Neural progenitor cell (in vitro differentiated cells): Measurements from ENCODE around the gene KRT26. TPM values are rescaled to one million over a fixed set of nuclear protein-coding genes. Genes with fewer than 3 reads are reported as not detected.

ENCODE experiments used
- DNase-seq: peaks from one replicate; pipeline ENCODE4 v3.0.0-alpha.2; 2016; ENCODE audit warnings: low spot score
- H2AFZ ChIP-seq: fragments of 200-600 bp; sonication (generic); replicated peaks from 2 replicates; pipeline ENCODE4 v1.6.1; 2016; ENCODE audit warnings: antibody characterized with exemption
- H3F3A ChIP-seq: fragments of 200-600 bp; sonication (generic); 2 replicates; pipeline ENCODE4 v1.6.1; 2016; ENCODE audit warnings: antibody characterized with exemption, low read depth
- H3K27ac ChIP-seq: fragments of 200-600 bp; sonication (generic); 2 replicates; pipeline ENCODE4 v1.5.1; 2016; ENCODE audit warnings: mild to moderate bottlenecking
- H3K27me3 ChIP-seq: fragments of 200-600 bp; sonication (generic); 2 replicates; pipeline ENCODE4 v1.6.1; 2016; ENCODE audit warnings: mild to moderate bottlenecking, moderate library complexity
- H3K36me3 ChIP-seq: fragments of 200-600 bp; sonication (generic); 2 replicates; pipeline ENCODE4 v1.5.1; 2016
- H3K4me1 ChIP-seq: fragments of 200-600 bp; sonication (generic); 2 replicates; pipeline ENCODE4 v1.6.1; 2016; ENCODE audit warnings: mixed run types
- H3K4me2 ChIP-seq: fragments of 200-600 bp; sonication (generic); 2 replicates; pipeline ENCODE4 v1.6.1; 2016
- H3K4me3 ChIP-seq: fragments of 200-600 bp; sonication (generic); 2 replicates; pipeline ENCODE4 v1.5.1; 2016
- H3K79me2 ChIP-seq: fragments of 200-600 bp; sonication (generic); 2 replicates; pipeline ENCODE4 v1.6.1; 2016; ENCODE audit warnings: low read depth
- H3K9ac ChIP-seq: fragments of 200-600 bp; sonication (generic); 2 replicates; pipeline ENCODE4 v1.6.1; 2016
- H3K9me3 ChIP-seq: fragments of 200-600 bp; sonication (generic); 2 replicates; pipeline ENCODE4 v1.5.1; 2016; ENCODE audit warnings: low read depth
- H4K20me1 ChIP-seq: fragments of 200-600 bp; sonication (generic); 2 replicates; pipeline ENCODE4 v1.6.1; 2016; ENCODE audit warnings: low read depth
- H3K27ac Mint-ChIP-seq: 3 replicates; pipeline ENCODE4 v1.8.0; 2021; ENCODE audit warnings: mixed read lengths
- H3K27me3 Mint-ChIP-seq: 2 replicates; pipeline ENCODE4 v1.8.0; 2022; ENCODE audit warnings: low read depth, mild to moderate bottlenecking, inconsistent platforms, moderate library complexity, mixed read lengths; ENCODE audit not compliant: insufficient read depth
- H3K36me3 Mint-ChIP-seq: 3 replicates; pipeline ENCODE4 v1.8.0; 2021; ENCODE audit warnings: mixed read lengths
- H3K4me1 Mint-ChIP-seq: 3 replicates; pipeline ENCODE4 v1.8.0; 2021; ENCODE audit warnings: mixed read lengths
- H3K4me3 Mint-ChIP-seq: 3 replicates; pipeline ENCODE4 v1.8.0; 2021; ENCODE audit warnings: mild to moderate bottlenecking, moderate library complexity, mixed read lengths
- H3K9me3 Mint-ChIP-seq: 3 replicates; pipeline ENCODE4 v1.8.0; 2020; ENCODE audit warnings: mixed read lengths
- CTCF ChIP-seq: fragments of 200-600 bp; sonication (generic); IDR thresholded peaks from 2 replicates; pipeline ENCODE4 v1.5.1; 2017; ENCODE audit warnings: antibody characterized with exemption, mild to moderate bottlenecking
- EZH2 ChIP-seq: fragments of 200-600 bp; sonication (generic); IDR thresholded peaks from 2 replicates; pipeline ENCODE4 v1.6.1; 2017; ENCODE audit warnings: antibody characterized with exemption, mild to moderate bottlenecking, moderate library complexity
- EZH2phosphoT487 ChIP-seq: fragments of 200-600 bp; sonication (generic); IDR thresholded peaks from 2 replicates; pipeline ENCODE4 v1.6.1; 2017; ENCODE audit warnings: antibody characterized with exemption
- total RNA-seq: library from RNA; depleted of rRNA; stranded (reverse); fragments of >200 nt; gene quantifications from 2 replicates; pipeline ENCODE4 v1.2.3, GENCODE V29; 2015; ENCODE audit warnings: low replicate concordance

KRT26 gene
- total RNA-seq, 1 donor from 2014 or later = not detected

GRCh38 chr17:40809721-40810421 lies 37.9 kb upstream of the KRT26 start:
- peaks cover 4% of the 10 kb centered on the region for H3K27me3 Mint-ChIP-seq
- TF ChIP-seq CTCF = no peak
- no peak for TF ChIP-seq EZH2
- TF ChIP-seq EZH2phosphoT487 = no peak

GRCh38 chr17:40806131-40806530 lies 34.1 kb upstream of the KRT26 start:
- Histone ChIP-seq H3K4me3 (no peak overlapping the region), H2AFZ (no peak overlapping the region), H3K79me2 (no peaks in the 10 kb centered on the region), H3K9ac (no peak overlapping the region), H4K20me1 (no peaks in the 10 kb centered on the region), H3K4me2 (no peak overlapping the region), H3F3A (no peaks in the 10 kb centered on the region), H3K27ac (no peak overlapping the region), H3K36me3 (no peaks in the 10 kb centered on the region), H3K4me1 (no peaks in the 10 kb centered on the region), H3K9me3 (no peaks in the 10 kb centered on the region), H3K27me3 (peaks cover 92% of the 10 kb centered on the region)
- Mint-ChIP-seq H3K27me3 (peaks cover 8% of the 10 kb centered on the region), H3K36me3 (no peaks in the 10 kb centered on the region), H3K9me3 (no peaks in the 10 kb centered on the region), H3K4me3 (no peak overlapping the region), H3K27ac (no peak overlapping the region), H3K4me1 (no peaks in the 10 kb centered on the region)
- TF ChIP-seq CTCF = no peak
- TF ChIP-seq EZH2phosphoT487 = no peak
- TF ChIP-seq EZH2 = no peak
- DNase-seq = no peak

More at GRCh38 chr17:40809721-40810421, 37.9 kb upstream of the KRT26 start:
- Histone ChIP-seq H3K79me2 (no peaks in the 10 kb centered on the region), H3K4me1 (no peaks in the 10 kb centered on the region), H3K36me3 (no peaks in the 10 kb centered on the region), H2AFZ (no peak overlapping the region), H3K27ac (no peak overlapping the region), H4K20me1 (no peaks in the 10 kb centered on the region), H3F3A (no peaks in the 10 kb centered on the region), H3K9me3 (no peaks in the 10 kb centered on the region), H3K9ac (no peak overlapping the region), H3K4me2 (no peak overlapping the region), H3K4me3 (no peak overlapping the region), H3K27me3 (peaks cover 99% of the 10 kb centered on the region)
- no peak overlapping the region for H3K4me3 Mint-ChIP-seq
- no peaks in the 10 kb centered on the region for H3K36me3 Mint-ChIP-seq
- no peak for DNase-seq
- no peaks in the 10 kb centered on the region for H3K4me1 Mint-ChIP-seq
- H3K9me3 Mint-ChIP-seq = no peaks in the 10 kb centered on the region
- no peak overlapping the region for H3K27ac Mint-ChIP-seq

GRCh38 chr17:40803617-40804082 lies 31.6 kb upstream of the KRT26 start:
- H4K20me1 ChIP-seq = no peaks in the 10 kb centered on the region
- H3F3A ChIP-seq = no peaks in the 10 kb centered on the region
- no peaks in the 10 kb centered on the region for H3K79me2 ChIP-seq
- H3K9ac ChIP-seq = no peak overlapping the region
- H3K27me3 ChIP-seq = peaks cover 91% of the 10 kb centered on the region
- Mint-ChIP-seq H3K4me3 (peak overlapping the region; percentile 4), H3K4me1 (no peaks in the 10 kb centered on the region), H3K27me3 (peaks cover 13% of the 10 kb centered on the region), H3K36me3 (no peaks in the 10 kb centered on the region), H3K27ac (no peak overlapping the region), H3K9me3 (no peaks in the 10 kb centered on the region)
- H2AFZ ChIP-seq = peak overlapping the region; percentile 47
- TF ChIP-seq EZH2phosphoT487 (no peak), CTCF (peak; percentile 96), EZH2 (no peak)
- H3K9me3 ChIP-seq = no peaks in the 10 kb centered on the region
- peak; percentile 90 for DNase-seq
- H3K4me3 ChIP-seq = no peak overlapping the region
- H3K36me3 ChIP-seq = no peaks in the 10 kb centered on the region
- no peak overlapping the region for H3K4me2 ChIP-seq
- no peak overlapping the region for H3K27ac ChIP-seq
- no peaks in the 10 kb centered on the region for H3K4me1 ChIP-seq
